HEK293 (cell line): ENCODE data around the gene PBX2.

Experiments
- BCL11B ChIP-seq: fragments of 450-650 bp; formaldehyde crosslinking; IDR thresholded peaks from 2 replicates; pipeline ENCODE4 v1.5.1; 2016; ENCODE audit warnings: low read depth, missing biosample characterization, missing genetic modification characterization
- GFI1B ChIP-seq: fragments of 450-650 bp; formaldehyde crosslinking; IDR thresholded peaks from 2 replicates; pipeline ENCODE4 v1.5.1; 2016; ENCODE audit warnings: missing biosample characterization, missing genetic modification characterization
- KLF9 ChIP-seq: fragments of 450-650 bp; formaldehyde crosslinking; IDR thresholded peaks from 2 replicates; pipeline ENCODE4 v1.5.1; 2016; ENCODE audit warnings: missing biosample characterization, missing genetic modification characterization, low read depth
- MYNN ChIP-seq: fragments of 450-650 bp; formaldehyde crosslinking; IDR thresholded peaks from 2 replicates; pipeline ENCODE4 v1.5.1; 2016; ENCODE audit warnings: missing biosample characterization, missing genetic modification characterization, borderline replicate concordance
- SCRT2 ChIP-seq: fragments of 450-650 bp; formaldehyde crosslinking; IDR thresholded peaks from 2 replicates; pipeline ENCODE4 v1.5.1; 2016; ENCODE audit warnings: missing biosample characterization, missing genetic modification characterization
- YY1 ChIP-seq: fragments of 450-650 bp; formaldehyde crosslinking; IDR thresholded peaks from 2 replicates; pipeline ENCODE4 v1.5.1; 2018; ENCODE audit warnings: missing biosample characterization, missing genetic modification characterization
- ZEB2 ChIP-seq: fragments of 450-650 bp; formaldehyde crosslinking; IDR thresholded peaks from 2 replicates; pipeline ENCODE4 v1.5.1; 2016; ENCODE audit warnings: missing biosample characterization, missing genetic modification characterization
- ZNF10 ChIP-seq: fragments of 450-650 bp; formaldehyde crosslinking; IDR thresholded peaks from 2 replicates; pipeline ENCODE4 v1.5.1; 2017; ENCODE audit warnings: missing biosample characterization, missing genetic modification characterization
- ZNF114 ChIP-seq: fragments of 450-650 bp; formaldehyde crosslinking; IDR thresholded peaks from 2 replicates; pipeline ENCODE4 v1.5.0; 2017; ENCODE audit warnings: missing biosample characterization, missing genetic modification characterization
- ZNF146 ChIP-seq: fragments of 450-650 bp; formaldehyde crosslinking; IDR thresholded peaks from 2 replicates; pipeline ENCODE4 v1.5.1; 2016; ENCODE audit warnings: missing biosample characterization, missing genetic modification characterization
- ZNF311 ChIP-seq: fragments of 450-650 bp; formaldehyde crosslinking; IDR thresholded peaks from 2 replicates; pipeline ENCODE4 v1.5.1; 2017; ENCODE audit warnings: missing biosample characterization, missing genetic modification characterization, borderline replicate concordance
- ZNF341 ChIP-seq: fragments of 450-650 bp; formaldehyde crosslinking; IDR thresholded peaks from 2 replicates; pipeline ENCODE4; 2016; ENCODE audit warnings: low read depth, missing biosample characterization, missing genetic modification characterization
- ZNF366 ChIP-seq: fragments of 450-650 bp; formaldehyde crosslinking; conservative IDR thresholded peaks from 2 replicates; pipeline ENCODE4 v1.5.1; 2016; ENCODE audit warnings: missing biosample characterization, missing genetic modification characterization
- ZNF391 ChIP-seq: fragments of 450-650 bp; formaldehyde crosslinking; IDR thresholded peaks from 2 replicates; pipeline ENCODE4 v1.5.1; 2016; ENCODE audit warnings: low read depth, missing biosample characterization, missing genetic modification characterization, borderline replicate concordance
- ZNF426 ChIP-seq: fragments of 450-650 bp; formaldehyde crosslinking; IDR thresholded peaks from 2 replicates; pipeline ENCODE4 v1.5.1; 2017; ENCODE audit warnings: missing biosample characterization, missing genetic modification characterization, mild to moderate bottlenecking, inconsistent platforms, moderate library complexity
- ZNF521 ChIP-seq: fragments of 450-650 bp; formaldehyde crosslinking; IDR thresholded peaks from 2 replicates; pipeline ENCODE4 v1.5.1; 2017; ENCODE audit warnings: missing biosample characterization, mild to moderate bottlenecking, missing genetic modification characterization
- ZNF529 ChIP-seq: fragments of 450-650 bp; formaldehyde crosslinking; IDR thresholded peaks from 2 replicates; pipeline ENCODE4 v1.5.1; 2017; ENCODE audit warnings: missing genetic modification characterization, missing biosample characterization; ENCODE audit not compliant: insufficient replicate concordance
- ZNF530 ChIP-seq: fragments of 450-650 bp; formaldehyde crosslinking; IDR thresholded peaks from 2 replicates; pipeline ENCODE4 v1.5.1; 2016; ENCODE audit warnings: low read depth, missing biosample characterization, missing genetic modification characterization
- ZNF544 ChIP-seq: fragments of 450-650 bp; formaldehyde crosslinking; IDR thresholded peaks from 2 replicates; pipeline ENCODE4 v1.5.0; 2017; ENCODE audit warnings: missing biosample characterization, missing genetic modification characterization
- ZNF549 ChIP-seq: fragments of 450-650 bp; IDR thresholded peaks from 2 replicates; pipeline ENCODE4 v1.5.1; 2018; ENCODE audit warnings: missing biosample characterization, missing genetic modification characterization, mild to moderate bottlenecking, inconsistent platforms, moderate library complexity
- ZNF558 ChIP-seq: fragments of 450-650 bp; formaldehyde crosslinking; IDR thresholded peaks from 2 replicates; pipeline ENCODE4 v1.5.1; 2016; ENCODE audit warnings: missing biosample characterization, missing genetic modification characterization
- ZNF768 ChIP-seq: fragments of 450-650 bp; formaldehyde crosslinking; IDR thresholded peaks from 2 replicates; pipeline ENCODE4 v1.5.1; 2018; ENCODE audit warnings: missing biosample characterization, mild to moderate bottlenecking, missing genetic modification characterization
- TF ChIP-seq, protein P1 (sequence below): fragments of 450-650 bp; formaldehyde crosslinking; IDR thresholded peaks from 2 replicates; pipeline ENCODE4 v1.5.1; 2017; ENCODE audit warnings: missing biosample characterization, missing genetic modification characterization
- TF ChIP-seq, protein P2 (sequence below): sonication (generic); formaldehyde crosslinking; IDR thresholded peaks from 2 replicates; pipeline ENCODE4 v1.8.1; 2022; ENCODE audit warnings: mild to moderate bottlenecking, moderate library complexity, missing genetic modification reagents
- TF ChIP-seq, protein P3 (sequence below): fragments of 450-650 bp; formaldehyde crosslinking; IDR thresholded peaks from 2 replicates; pipeline ENCODE4 v1.5.1; 2016; ENCODE audit warnings: missing biosample characterization, missing genetic modification characterization, borderline replicate concordance
- TF ChIP-seq, protein P4 (sequence below): IDR thresholded peaks from 2 replicates; pipeline ENCODE4 v1.6.1; 2011; ENCODE audit warnings: mild to moderate bottlenecking, low read depth, low read length, borderline replicate concordance
- TF ChIP-seq, protein P5 (sequence below): fragments of 450-650 bp; formaldehyde crosslinking; IDR thresholded peaks from 2 replicates; pipeline ENCODE4 v1.5.1; 2016; ENCODE audit warnings: missing biosample characterization, missing genetic modification characterization

The PBX2 gene

DNA sequence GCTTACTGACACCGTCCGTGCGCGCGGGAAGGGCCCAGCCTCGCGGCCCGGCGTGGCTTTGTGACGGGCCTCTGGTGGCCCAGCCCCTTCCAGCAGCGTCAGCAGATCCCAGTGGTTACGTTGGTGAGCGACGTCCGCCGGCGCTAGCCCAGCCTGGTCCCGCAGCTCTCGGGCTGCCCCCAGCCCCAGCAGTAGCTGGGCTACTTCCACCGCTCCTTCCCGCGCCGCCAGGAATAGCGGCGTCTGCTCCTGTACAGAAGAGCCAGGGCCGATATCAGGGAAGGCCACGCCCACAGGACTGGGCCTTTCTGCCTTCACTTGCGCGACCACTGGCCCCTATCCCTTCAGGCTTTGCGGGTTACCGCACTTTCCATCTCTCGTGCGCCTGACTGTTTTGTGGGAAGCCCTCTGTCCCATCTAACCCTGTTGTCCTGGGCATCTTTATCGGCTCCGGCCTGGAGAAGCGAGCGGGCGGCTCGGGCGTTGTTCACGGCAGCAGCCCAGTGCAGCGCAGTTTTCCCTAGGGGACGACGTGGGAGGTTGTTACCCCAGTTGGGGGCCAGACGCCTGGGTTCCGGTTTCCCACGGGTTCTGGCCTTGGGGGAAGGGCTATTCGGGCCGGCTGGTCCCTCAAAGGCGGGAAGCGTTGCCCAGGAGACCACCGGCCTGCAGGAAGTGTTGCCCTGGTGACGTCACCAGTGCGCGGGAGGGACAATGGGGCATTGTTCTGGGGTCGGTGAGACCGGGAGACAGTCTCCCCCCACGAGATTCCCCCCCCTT, 6.1 kb upstream of the PBX2 start (continued):
- 0 out of 2 replicates have a peak, but pooled peaks have one; percentile 54 for TF ChIP-seq ZNF391
- no peak for TF ChIP-seq ZNF10 (tag by site-specific recombination)
- no peak for TF ChIP-seq ZNF311 (tag by site-specific recombination)
- TF ChIP-seq SCRT2 (tag by site-specific recombination): no peak
- TF ChIP-seq ZNF366 (tag by site-specific recombination): no peak; the same call in 1 of the 2 replicates
- no peak for TF ChIP-seq ZNF114 (tag by site-specific recombination)
- TF ChIP-seq ZNF530: no peak
- TF ChIP-seq GFI1B: 0 out of 2 replicates have a peak, but pooled peaks have one; percentile 4
- peak; percentile 44; the same call in 1 of the 2 replicates for TF ChIP-seq BCL11B (tag by site-specific recombination)
- TF ChIP-seq ZEB2 (tag by site-specific recombination): peak; percentile 75
- no peak for TF ChIP-seq ZNF549 (tag by site-specific recombination)
- TF ChIP-seq, protein P1, sequence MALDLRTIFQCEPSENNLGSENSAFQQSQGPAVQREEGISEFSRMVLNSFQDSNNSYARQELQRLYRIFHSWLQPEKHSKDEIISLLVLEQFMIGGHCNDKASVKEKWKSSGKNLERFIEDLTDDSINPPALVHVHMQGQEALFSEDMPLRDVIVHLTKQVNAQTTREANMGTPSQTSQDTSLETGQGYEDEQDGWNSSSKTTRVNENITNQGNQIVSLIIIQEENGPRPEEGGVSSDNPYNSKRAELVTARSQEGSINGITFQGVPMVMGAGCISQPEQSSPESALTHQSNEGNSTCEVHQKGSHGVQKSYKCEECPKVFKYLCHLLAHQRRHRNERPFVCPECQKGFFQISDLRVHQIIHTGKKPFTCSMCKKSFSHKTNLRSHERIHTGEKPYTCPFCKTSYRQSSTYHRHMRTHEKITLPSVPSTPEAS (tag by site-specific recombination): peak; percentile 40; the same call in 1 of the 2 replicates
- peak; percentile 46; the same call in 1 of the 2 replicates for TF ChIP-seq YY1 (tag by site-specific recombination)
- TF ChIP-seq KLF9 (tag by site-specific recombination): peak; percentile 93
- TF ChIP-seq, protein P2, sequence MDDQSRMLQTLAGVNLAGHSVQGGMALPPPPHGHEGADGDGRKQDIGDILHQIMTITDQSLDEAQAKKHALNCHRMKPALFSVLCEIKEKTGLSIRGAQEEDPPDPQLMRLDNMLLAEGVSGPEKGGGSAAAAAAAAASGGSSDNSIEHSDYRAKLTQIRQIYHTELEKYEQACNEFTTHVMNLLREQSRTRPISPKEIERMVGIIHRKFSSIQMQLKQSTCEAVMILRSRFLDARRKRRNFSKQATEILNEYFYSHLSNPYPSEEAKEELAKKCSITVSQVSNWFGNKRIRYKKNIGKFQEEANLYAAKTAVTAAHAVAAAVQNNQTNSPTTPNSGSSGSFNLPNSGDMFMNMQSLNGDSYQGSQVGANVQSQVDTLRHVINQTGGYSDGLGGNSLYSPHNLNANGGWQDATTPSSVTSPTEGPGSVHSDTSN (CRISPR knock-in tag): peak; percentile 77; the same call in 1 of the 2 replicates
- TF ChIP-seq ZNF558 (tag by site-specific recombination): no peak
- TF ChIP-seq, protein P3, sequence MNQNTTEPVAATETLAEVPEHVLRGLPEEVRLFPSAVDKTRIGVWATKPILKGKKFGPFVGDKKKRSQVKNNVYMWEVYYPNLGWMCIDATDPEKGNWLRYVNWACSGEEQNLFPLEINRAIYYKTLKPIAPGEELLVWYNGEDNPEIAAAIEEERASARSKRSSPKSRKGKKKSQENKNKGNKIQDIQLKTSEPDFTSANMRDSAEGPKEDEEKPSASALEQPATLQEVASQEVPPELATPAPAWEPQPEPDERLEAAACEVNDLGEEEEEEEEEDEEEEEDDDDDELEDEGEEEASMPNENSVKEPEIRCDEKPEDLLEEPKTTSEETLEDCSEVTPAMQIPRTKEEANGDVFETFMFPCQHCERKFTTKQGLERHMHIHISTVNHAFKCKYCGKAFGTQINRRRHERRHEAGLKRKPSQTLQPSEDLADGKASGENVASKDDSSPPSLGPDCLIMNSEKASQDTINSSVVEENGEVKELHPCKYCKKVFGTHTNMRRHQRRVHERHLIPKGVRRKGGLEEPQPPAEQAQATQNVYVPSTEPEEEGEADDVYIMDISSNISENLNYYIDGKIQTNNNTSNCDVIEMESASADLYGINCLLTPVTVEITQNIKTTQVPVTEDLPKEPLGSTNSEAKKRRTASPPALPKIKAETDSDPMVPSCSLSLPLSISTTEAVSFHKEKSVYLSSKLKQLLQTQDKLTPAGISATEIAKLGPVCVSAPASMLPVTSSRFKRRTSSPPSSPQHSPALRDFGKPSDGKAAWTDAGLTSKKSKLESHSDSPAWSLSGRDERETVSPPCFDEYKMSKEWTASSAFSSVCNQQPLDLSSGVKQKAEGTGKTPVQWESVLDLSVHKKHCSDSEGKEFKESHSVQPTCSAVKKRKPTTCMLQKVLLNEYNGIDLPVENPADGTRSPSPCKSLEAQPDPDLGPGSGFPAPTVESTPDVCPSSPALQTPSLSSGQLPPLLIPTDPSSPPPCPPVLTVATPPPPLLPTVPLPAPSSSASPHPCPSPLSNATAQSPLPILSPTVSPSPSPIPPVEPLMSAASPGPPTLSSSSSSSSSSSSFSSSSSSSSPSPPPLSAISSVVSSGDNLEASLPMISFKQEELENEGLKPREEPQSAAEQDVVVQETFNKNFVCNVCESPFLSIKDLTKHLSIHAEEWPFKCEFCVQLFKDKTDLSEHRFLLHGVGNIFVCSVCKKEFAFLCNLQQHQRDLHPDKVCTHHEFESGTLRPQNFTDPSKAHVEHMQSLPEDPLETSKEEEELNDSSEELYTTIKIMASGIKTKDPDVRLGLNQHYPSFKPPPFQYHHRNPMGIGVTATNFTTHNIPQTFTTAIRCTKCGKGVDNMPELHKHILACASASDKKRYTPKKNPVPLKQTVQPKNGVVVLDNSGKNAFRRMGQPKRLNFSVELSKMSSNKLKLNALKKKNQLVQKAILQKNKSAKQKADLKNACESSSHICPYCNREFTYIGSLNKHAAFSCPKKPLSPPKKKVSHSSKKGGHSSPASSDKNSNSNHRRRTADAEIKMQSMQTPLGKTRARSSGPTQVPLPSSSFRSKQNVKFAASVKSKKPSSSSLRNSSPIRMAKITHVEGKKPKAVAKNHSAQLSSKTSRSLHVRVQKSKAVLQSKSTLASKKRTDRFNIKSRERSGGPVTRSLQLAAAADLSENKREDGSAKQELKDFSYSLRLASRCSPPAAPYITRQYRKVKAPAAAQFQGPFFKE: no peak
- no peak for TF ChIP-seq ZNF426 (tag by site-specific recombination)
- no peak for TF ChIP-seq ZNF146 (tag by site-specific recombination)
- TF ChIP-seq, protein P4, sequence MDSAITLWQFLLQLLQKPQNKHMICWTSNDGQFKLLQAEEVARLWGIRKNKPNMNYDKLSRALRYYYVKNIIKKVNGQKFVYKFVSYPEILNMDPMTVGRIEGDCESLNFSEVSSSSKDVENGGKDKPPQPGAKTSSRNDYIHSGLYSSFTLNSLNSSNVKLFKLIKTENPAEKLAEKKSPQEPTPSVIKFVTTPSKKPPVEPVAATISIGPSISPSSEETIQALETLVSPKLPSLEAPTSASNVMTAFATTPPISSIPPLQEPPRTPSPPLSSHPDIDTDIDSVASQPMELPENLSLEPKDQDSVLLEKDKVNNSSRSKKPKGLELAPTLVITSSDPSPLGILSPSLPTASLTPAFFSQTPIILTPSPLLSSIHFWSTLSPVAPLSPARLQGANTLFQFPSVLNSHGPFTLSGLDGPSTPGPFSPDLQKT: no peak
- TF ChIP-seq ZNF544 (tag by site-specific recombination): no peak
- no peak for TF ChIP-seq MYNN
- TF ChIP-seq ZNF341 (tag by site-specific recombination): peak; percentile 98
- TF ChIP-seq ZNF521: no peak
- no peak; the same call in 1 of the 2 replicates for TF ChIP-seq ZNF768 (tag by site-specific recombination)
- TF ChIP-seq, protein P5, sequence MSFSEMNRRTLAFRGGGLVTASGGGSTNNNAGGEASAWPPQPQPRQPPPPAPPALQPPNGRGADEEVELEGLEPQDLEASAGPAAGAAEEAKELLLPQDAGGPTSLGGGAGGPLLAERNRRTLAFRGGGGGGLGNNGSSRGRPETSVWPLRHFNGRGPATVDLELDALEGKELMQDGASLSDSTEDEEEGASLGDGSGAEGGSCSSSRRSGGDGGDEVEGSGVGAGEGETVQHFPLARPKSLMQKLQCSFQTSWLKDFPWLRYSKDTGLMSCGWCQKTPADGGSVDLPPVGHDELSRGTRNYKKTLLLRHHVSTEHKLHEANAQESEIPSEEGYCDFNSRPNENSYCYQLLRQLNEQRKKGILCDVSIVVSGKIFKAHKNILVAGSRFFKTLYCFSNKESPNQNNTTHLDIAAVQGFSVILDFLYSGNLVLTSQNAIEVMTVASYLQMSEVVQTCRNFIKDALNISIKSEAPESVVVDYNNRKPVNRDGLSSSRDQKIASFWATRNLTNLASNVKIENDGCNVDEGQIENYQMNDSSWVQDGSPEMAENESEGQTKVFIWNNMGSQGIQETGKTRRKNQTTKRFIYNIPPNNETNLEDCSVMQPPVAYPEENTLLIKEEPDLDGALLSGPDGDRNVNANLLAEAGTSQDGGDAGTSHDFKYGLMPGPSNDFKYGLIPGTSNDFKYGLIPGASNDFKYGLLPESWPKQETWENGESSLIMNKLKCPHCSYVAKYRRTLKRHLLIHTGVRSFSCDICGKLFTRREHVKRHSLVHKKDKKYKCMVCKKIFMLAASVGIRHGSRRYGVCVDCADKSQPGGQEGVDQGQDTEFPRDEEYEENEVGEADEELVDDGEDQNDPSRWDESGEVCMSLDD (tag by site-specific recombination): peak; percentile 65; the same call in 1 of the 2 replicates
- no peak for TF ChIP-seq ZNF529 (tag by site-specific recombination)
